M059J (cell line): ENCODE results near the gene FNDC10. TPM values are rescaled to one million over a fixed set of nuclear protein-coding genes. Genes with fewer than 3 reads are reported as not detected.

ENCODE experiments used
- DNase-seq: peaks from one replicate; pipeline ENCODE4 v3.0.0-alpha.2; 2012; ENCODE audit warnings: low read depth
- total RNA-seq: library from RNA; depleted of rRNA; stranded (reverse); fragments of >200 nt; shearing (Covaris generic); gene quantifications from 2 replicates; pipeline ENCODE4 v1.2.3, GENCODE V29; 2014

The FNDC10 gene
- total RNA-seq, 1 experiment from 2014 or later, result 6.1 TPM

DNA sequence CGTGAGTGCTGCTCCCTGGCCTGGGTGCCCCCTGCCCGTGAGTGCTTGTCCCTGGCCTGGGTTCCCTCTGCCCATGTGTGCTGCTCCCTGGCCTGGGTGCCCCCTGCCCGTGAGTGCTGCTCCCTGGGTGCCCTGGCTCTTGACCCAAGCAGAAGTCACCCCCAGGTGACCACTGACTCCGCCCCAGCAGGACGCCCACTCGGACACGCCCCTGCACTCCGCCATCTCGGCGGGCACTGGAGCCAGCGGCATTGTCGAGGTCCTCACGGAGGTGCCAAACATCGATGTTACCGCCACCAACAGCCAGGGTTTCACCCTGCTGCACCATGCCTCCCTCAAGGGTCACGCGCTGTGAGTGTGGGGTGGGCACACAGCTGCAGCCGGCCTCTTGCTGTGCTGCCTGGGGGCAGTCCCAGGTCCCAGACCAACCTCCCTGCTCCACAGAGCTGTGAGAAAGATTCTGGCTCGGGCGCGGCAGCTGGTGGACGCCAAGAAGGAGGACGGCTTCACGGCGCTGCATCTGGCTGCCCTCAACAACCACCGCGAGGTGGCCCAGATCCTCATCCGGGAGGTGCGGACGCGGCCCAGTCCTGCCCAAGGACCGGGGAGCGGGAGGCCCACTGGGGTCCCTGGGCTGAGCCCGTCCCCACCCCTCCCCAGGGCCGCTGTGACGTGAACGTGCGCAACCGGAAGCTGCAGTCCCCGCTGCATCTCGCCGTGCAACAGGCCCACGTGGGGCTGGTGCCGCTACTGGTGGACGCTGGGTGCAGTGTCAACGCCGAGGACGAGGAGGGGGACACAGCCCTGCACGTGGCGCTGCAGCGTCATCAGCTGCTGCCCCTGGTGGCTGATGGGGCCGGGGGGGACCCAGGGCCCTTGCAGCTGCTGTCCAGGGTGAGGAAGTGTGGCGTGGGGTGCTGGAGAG lies 28.2 kb upstream of the FNDC10 start:
- DNase-seq, result no peak

DNA sequence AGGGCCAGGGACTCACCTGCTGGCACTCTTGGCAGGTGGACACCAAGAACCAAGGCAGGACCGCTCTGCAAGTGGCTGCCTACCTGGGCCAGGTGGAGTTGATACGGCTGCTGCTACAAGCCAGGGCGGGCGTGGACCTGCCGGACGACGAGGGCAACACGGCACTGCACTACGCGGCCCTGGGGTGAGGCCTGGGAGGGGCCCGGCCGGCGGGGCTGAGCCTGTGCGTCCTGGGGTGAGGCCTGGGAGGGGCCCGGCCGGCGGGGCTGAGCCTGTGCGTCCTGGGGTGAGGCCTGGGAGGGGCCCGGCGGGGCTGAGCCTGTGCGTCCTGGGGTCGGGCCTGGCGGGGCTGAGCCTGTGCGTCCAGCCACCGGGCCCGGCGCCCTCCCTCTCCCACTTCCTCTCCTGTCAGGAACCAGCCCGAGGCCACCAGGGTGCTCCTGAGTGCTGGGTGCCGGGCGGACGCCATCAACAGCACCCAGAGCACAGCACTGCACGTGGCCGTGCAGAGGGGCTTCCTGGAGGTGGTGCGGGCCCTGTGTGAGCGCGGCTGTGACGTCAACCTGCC lies 27.4 kb upstream of the FNDC10 start:
- no peak for DNase-seq

DNA sequence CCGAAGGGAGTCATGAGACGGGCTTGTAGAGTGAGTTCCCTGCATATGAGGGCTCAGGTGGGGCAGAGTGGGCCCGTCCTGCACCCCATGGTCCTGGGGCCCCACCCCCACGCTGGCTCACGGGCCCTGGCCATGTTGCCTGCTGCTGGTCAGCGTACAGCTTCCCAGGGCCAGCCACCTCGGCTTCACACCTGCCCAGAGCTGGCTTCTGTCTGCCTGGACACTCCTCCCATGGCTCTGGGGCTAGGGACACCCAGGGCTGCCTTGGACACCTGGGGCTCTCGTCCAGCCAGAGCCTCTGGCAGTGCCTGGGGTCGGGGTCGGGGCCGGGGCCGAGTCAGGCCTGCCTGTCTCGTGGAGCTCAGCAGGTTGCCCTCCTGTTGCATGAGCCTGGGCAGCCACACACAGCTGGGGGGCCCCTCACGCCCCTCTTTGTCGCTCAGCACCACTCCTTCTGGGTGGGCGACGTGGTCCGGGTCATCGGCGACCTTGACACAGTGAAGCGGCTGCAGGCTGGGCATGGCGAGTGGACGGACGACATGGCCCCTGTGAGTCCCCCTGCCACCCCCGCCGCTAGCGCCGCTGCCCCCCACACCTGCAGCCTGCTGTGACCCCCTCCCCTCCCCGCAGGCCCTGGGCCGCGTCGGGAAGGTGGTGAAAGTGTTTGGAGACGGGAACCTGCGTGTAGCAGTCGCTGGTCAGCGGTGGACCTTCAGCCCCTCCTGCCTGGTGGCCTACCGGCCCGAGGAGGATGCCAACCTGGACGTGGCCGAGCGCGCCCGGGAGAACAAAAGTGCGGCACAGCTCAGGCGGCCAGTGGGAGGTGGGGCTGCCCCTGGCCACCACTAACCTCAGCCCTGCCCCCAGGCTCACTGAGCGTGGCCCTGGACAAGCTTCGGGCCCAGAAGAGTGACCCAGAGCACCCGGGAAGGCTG lies 26.5 kb upstream of the FNDC10 start:
- DNase-seq, result no peak

DNA sequence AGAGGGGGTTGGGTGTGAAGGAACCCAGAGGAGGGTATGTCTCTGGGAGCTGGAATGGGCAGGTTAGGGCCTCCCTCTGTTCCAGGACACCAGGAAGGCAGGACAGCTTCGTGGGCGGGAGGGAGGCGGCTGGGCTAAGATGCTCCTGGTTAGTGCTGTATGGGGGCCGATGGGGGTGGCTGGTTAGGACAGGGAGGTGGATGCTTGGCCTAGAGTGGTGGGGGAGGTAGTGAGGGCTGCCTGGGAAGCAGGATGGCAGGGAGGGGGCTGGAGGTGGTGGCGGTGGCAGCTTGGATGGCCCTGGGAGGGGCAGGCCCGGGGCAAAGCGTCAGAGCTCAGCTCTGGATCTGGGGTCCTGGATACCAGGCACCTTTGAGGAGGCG lies 25.9 kb upstream of the FNDC10 start:
- DNase-seq, result no peak

DNA sequence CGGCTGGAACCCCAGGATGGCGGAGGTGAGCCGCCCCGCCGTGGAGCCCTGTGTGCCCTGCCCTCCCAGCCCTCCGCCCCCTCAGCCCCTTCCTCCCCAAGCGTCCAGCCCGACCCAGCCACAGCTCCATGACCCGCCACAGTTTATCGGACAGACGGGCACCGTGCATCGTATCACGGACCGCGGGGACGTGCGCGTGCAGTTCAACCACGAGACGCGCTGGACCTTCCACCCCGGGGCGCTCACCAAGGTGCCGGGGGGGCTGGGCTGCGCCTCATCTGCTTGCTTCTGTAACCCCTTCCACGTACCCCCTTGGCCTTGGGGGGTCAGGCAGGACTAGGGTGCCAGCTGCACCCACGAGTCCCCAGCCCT lies 25.5 kb upstream of the FNDC10 start:
- no peak for DNase-seq

DNA sequence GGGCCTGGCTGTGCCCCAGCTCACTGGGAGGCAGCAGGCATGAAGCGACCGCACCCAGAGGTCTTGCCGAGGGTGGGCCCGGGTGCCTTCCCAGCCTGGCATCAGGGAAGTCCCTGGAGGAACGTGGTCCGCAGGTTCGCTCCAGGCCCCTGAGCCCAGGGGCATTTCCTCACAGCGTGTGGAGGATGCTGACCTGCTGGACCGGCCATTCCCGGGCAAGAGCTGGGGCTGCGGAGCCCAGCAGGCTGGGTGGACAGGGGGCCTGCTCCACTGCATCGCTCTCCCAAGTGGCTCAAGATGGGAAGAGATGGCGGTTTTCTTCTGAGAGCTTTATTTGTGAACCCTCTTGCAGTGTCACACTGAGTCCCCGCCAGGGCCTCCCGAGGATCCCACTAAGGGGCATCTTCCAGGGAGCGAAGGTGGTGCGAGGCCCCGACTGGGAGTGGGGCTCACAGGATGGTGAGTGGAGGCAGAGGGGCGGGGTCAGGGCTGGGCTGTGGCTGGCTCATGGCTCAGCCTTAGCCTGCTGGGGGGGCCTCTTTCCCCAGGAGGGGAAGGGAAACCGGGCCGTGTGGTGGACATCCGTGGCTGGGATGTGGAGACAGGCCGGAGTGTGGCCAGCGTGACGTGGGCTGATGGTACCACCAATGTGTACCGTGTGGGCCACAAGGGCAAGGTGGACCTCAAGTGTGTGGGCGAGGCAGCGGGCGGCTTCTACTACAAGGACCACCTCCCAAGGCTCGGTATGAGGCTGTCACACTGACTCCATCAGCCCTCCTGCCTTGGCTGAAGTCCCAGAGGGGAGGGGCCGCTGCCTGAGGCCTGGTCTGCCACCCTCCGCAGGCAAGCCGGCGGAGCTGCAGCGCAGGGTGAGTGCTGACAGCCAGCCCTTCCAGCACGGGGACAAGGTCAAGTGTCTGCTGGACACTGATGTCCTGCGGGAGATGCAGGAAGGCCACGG lies 24.8 kb upstream of the FNDC10 start:
- no peak for DNase-seq

DNA sequence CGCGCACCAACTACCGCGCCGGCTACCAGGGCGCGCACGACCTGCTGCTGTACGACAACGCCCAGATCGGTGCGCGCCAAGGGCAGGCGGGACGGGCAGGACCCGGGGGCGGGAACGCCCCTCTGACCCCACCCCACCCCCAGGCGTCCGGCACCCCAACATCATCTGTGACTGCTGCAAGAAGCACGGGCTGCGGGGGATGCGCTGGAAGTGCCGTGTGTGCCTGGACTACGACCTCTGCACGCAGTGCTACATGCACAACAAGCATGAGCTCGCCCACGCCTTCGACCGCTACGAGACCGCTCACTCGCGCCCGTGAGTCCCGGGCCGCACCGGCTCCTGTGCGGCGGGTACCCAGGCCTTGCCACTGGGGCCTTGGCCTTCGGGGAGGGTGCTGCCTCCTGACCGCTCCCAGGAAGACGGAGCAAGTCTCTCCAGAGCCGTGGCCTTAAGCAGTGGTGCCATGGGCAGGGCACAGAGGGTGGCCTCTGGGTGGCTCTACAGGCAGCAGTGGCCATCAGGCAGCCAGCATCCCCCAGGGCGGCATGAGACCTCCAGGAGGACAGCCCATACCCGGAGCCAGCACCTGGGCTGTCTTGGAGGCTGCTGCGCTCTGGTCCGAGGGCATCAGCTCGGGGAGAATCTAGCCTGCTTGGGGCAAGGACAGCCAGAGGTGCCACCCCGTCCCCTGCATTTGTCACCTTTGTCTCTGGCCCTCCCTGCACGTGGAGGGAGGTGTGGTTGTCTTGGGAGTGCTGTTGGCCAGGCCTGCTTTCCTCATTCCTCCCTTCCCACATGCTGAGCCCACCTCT lies 23.9 kb upstream of the FNDC10 start:
- DNase-seq, result no peak

DNA sequence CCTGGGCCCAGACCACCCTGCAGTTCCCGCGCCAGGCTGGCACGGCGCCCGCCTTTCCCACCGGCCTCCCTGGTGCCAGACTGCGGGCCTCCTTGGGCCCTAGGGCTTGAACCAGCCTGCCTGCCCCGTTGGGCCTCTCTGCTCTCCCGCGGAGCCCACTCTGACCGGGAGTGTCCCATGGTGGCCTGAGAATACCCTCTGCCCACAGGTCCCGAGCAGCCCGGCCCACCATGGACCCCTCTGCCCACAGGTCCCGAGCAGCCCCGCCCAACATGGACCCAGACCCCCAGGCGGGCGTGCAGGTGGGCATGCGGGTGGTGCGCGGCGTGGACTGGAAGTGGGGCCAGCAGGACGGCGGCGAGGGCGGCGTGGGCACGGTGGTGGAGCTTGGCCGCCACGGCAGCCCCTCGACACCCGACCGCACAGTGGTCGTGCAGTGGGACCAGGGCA lies 23.3 kb upstream of the FNDC10 start:
- DNase-seq, result no peak

DNA sequence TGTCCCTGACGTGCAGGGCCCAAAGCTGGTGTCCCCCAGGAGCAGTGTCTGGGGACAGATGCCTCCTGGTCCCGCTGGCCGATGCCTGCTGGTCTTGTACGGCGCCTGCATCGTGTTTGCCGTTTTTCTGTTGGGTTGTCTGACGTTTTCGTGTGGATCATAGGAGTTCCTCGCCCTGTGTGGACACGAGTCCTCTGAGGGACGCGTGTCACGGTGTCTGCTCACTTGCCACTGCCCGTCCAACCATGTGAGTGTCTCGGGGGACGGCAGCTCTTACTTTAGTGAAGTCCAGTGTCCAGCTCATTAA lies 22.8 kb upstream of the FNDC10 start:
- DNase-seq, result no peak

DNA sequence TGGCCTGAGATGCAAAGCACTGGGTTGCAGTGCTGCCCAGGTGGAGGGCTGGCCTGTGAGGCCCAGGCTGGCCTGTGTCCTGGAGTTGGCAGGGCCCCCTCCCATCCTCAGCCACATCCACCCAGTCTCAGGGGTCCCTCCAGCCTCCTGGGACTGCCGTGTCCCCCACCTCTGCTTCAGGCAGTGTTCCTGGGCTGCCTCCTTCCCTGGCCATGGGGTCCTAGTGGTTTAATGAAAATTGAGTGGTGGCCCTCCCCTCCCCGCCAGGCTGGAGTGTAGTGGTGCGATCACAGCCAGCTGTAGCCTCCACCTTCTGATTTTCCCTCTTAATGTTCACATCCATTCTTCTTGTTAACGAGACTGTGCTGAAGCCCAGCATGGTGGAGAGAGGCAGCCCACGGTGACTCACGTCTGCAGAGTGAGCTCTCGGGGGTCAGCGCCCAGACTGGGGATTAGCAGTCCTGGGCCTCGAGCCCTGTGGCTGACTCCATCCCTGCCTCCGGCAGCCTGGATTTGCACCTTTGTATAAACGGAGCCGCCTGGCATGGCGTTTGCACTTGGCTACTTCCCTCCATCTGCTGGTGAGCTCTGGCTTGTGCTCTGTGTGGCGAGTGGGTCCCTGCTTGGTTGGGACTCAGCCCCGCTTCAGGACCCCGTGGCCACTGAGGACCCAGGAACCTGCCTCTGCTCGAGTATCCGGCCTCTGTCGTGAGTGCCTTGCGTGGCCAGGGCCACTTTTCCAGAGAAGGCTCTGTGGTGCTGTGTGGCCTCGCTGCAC lies 22.3 kb upstream of the FNDC10 start:
- peak; percentile 19 for DNase-seq

DNA sequence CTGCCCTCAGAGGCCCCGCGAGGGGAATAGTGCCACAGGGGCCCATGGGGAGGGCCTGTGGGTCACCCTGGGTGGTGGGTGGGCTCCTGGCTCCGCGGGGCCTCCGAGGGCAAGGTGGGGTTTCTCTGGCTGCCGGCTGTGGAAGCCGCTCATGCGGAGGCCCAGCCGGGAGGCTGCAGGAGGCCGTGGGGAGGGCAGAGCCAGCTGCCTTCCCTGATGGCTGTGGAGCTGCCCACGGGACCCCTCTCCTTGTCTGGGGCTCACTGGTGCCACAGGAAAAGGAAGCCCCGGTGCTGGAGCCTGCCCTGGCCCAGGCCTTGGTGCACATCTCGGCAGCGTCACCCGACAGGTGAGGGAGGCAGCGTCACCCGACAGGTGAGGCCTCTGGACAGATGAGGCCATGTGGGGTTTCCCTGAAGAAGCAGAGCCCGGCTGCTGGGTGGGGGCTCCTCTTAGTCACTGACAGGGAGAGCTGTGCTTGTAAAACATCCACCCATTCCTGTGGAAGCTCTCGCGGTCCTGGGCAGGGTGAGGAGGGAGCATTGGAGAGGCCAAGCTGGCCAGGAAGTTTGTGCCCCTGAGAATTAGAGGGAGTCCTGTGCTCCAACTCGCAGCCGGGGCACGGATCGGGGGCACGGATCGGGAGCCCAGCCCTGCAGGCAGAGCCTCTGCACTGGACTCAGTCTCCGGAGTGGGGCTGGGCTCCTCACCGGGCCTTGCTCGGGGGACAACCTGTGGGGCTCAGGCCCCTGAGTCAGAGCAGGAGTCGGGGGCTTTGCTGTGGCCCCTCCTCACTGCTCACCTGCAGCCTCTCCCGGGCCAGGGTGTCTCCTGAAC lies 21.5 kb upstream of the FNDC10 start:
- no peak for DNase-seq

DNA sequence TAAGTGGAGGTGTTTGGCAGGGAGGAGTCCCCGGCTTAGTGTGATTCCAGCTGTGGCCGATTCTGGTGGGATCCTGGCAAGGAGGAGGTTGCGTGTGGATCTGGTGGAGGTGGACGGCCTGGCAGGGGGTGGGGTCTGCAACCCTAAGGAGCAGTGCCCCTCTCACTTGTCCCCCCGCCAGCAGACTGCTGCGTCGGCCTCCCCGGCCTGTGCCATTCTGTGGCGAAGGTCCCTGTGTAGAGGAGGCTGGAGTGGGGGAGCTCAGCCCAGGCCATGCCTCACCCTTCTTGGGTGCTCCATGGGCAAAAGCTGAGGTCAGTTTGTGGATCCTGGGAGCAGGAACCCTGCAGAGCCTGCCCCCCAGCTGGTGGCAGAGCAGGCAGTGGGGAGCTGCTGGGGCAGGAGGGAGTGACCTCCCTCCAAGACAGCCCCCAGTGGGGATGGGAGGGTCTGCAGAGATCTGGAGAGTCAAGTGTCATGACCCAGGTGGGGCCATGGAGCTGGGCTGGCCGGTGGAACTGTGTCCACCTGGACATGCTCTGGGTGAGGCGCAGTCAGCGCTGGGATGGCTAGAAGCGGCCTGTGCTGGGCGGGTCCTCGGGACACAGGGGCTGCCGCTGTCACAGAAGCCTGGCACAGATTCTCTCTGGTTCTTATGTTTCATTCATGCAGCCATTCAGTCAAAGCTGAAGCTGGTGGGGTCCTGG lies 20.7 kb upstream of the FNDC10 start:
- no peak for DNase-seq

DNA sequence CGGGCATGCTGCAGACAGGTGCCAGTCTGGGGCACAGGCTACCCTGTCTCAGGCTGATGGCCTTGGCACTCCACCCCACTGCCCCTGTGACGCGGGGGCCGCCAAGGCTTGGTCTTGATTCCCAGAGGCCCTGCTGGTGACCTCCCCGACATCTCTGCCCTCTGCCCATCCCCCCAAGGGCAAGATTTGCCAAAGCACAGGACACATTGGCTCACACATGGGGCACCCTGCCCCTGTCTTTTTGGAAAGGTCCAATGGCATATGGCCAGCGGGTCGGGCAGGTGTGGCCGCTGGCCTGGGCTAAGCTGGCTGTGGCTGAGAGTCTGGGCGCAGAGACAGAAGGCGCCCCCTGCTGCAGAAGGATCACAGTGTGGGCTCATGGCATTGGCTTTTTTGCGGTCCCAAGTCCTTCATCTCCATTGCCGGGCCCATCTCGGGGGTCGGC lies 20.0 kb upstream of the FNDC10 start:
- no peak for DNase-seq

DNA sequence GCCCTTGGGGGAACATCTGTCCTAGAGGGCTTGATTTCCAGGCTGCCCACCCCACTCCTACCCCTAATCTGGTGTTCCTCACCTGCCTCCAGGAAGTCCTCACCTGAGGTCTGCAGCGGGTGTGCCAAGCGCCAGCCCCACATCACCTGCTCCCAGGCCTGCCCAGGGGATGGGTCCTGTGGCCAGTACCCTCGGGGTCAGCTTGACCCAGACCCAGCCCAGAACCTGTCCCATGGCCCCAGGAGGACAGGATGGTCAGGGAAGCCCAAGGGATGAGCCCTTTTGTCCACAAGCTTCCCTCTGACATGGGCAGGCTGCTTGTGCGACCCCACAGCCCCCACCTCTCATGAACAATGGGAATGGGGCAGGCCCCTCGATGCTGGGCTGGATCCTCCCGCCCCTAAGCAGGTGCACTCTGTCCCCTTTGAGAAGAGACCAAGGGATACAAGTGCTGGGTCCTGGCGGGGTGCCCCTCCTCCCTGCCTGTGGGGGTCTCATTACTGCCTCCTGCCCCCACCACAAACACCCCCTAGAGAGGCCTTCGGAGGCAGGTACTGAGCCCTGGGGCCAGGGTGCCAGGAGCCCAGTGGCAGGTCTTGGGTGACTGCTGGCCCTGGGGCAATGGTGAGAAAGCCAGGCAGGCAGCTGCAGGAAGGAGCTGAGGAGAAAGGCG lies 18.6 kb upstream of the FNDC10 start:
- no peak for DNase-seq

DNA sequence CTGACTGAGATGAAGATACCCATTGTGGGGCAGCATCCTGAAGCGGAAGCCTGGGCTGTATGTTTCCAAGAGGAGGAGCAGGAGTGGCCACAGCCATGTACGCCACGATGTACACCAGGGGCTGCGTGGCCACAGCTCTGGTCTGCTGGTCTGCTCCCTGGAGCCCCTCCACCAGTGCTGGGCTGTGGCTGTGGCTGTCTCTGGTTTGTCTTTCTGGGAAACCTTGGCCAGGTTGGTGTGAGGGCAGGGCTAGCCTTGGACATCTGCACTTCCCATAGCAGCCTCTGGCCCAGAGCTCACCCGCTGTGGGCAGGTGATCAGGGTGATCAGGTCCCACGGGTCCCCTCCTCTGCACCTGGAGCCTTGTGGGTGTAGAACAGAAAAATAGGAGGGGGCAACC lies 18.0 kb upstream of the FNDC10 start:
- no peak for DNase-seq

DNA sequence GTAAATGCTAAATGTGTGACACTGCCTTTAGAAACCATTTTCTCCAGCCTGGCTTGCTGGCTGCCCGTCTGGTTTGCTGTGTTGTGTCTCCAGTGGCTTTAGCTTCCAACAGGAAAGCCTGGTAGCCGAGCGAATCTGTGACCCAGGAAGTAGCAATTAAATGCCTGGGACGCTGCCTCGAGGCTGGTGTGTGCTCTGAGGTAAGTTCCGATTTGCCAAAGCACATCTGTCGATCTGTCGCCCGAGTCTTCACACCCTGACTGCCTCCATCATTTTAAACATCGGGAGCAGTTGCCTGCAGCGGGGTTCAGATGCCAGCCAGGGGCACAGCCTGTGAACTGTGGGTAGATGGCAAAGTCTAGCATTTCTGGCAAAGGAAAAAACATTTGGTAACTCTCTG lies 17.6 kb upstream of the FNDC10 start:
- DNase-seq, result no peak

DNA sequence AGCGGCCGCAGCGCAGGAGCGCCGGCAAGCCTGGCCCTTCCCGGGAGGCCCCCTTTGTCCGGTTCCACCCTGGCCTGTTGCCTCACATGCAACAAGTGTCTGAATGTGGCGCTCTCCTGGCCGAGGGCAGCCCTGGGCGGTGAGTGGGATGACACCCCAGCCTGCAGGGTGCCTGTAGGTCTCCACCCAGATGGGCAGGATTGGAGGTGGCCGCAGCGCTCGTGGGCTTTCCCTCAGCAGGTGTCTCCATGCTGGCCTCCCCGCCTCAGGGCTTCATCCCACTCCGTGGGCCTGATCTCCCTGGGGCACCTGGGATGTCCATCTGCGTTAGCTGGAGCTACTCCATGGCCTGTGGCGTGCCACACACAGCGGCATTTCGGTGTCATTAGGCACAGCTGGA lies 16.9 kb upstream of the FNDC10 start:
- DNase-seq, result no peak
